Activated T-cell treated with anti-CD3 and anti-CD28 coated beads for 24 hours (primary cell): ENCODE measurements around the gene ARL9.
A peak's percentile ranks its signal among the peaks of the same experiment; 100 is the strongest.
"Not testable (repeated sequence)": the region's sequence is repeated elsewhere in the genome, so short reads cannot be mapped to it uniquely, and the experiment has no call there.

ENCODE experiments used
- DNase-seq: peaks from one replicate; pipeline ENCODE4 v3.0.0-alpha.2; 2020; ENCODE audit warnings: low read depth

ARL9 gene

GRCh38 chr4:56505269-56506130 lies at the start of gene ARL9:
TSS of gene ARL9 (plus strand) at chr4:56505791. CDS start at chr4:56505863, 72 bp downstream.
- DNase-seq: peak; percentile 46

GRCh38 chr4:56460085-56460484 lies 45.5 kb upstream of the ARL9 start:
- no peak for DNase-seq

GRCh38 chr4:56462157-56462556 lies 43.4 kb upstream of the ARL9 start:
- DNase-seq: no peak

- no peak for DNase-seq
Measured at GRCh38 chr4:56463711-56464110, 41.9 kb upstream of the ARL9 start.

GRCh38 chr4:56464581-56464980 lies 41.0 kb upstream of the ARL9 start:
- DNase-seq: no peak

- DNase-seq: no peak
Measured at GRCh38 chr4:56465599-56466295, 39.8 kb upstream of the ARL9 start.

- DNase-seq: not testable (repeated sequence)
Measured at GRCh38 chr4:56466296-56466761, 39.3 kb upstream of the ARL9 start.

GRCh38 chr4:56466910-56467283 lies 38.7 kb upstream of the ARL9 start:
- no peak for DNase-seq

GRCh38 chr4:56467284-56468096 lies 38.1 kb upstream of the ARL9 start, which contains the start of gene SRP72:
TSS of gene SRP72 (plus strand) at chr4:56467617. CDS start at chr4:56467636, 19 bp downstream.
- peak; percentile 85 for DNase-seq

GRCh38 chr4:56468097-56468422 lies 37.5 kb upstream of the ARL9 start:
- peak; percentile 26 for DNase-seq

GRCh38 chr4:56469489-56470210 lies 35.9 kb upstream of the ARL9 start:
- DNase-seq: no peak

GRCh38 chr4:56475917-56476316 lies 29.7 kb upstream of the ARL9 start:
- no peak for DNase-seq

GRCh38 chr4:56477192-56477702 lies 28.3 kb upstream of the ARL9 start:
- DNase-seq: no peak

- no peak for DNase-seq
Measured at GRCh38 chr4:56480691-56481090, 24.9 kb upstream of the ARL9 start.

GRCh38 chr4:56496241-56496640 lies 9.3 kb upstream of the ARL9 start:
- no peak for DNase-seq

GRCh38 chr4:56511098-56511497 lies 5.5 kb downstream of the ARL9 start:
- DNase-seq: no peak

GRCh38 chr4:56512166-56512565 lies 6.6 kb downstream of the ARL9 start:
- DNase-seq: no peak

GRCh38 chr4:56513517-56513916 lies 7.9 kb downstream of the ARL9 start:
- DNase-seq: no peak

GRCh38 chr4:56530269-56531148 lies 24.9 kb downstream of the ARL9 start:
- DNase-seq: peak; percentile 74

- no peak for DNase-seq
Measured at GRCh38 chr4:56531149-56531770, 25.7 kb downstream of the ARL9 start.
